ENCODE measurements around the gene RTN4.

RTN4 gene

DNA sequence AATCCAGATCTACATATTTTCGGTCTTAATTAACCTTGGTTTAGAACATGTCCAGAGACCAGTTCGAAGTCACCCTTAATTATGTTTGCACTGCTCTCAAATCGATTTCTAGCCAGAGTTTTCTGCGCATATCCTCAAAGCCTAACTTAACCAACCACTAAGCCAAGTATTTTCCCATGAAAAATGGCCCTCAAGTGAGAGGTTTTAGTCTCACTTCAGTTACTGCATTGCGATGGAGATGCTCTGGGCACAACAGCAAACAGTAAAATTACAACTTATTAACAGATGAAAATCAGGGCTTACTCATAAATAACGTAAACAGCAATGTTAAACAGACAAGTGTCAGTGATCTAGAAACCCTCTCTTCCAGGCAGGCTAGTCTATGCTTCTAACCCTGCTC is 4.5 kb downstream of the RTN4 start:
- Histone ChIP-seq H3K9me2 (ENCODE audit: low read depth, low read length) (no peaks in the 10 kb centered on the region), H3K4me1 (ENCODE audit: insufficient read depth, low read length, severe bottlenecking) (peaks cover 33% of the 10 kb centered on the region), H2AFZ (ENCODE audit: low read length) (no peak overlapping the region), H3K9me3 (ENCODE audit: low read length) (no peaks in the 10 kb centered on the region), H3K27me3 (ENCODE audit: insufficient read depth, low read length) (no peaks in the 10 kb centered on the region), H3K4me2 (ENCODE audit: low read length) (no peak overlapping the region), H4K20me1 (ENCODE audit: insufficient read depth, low read length) (no peaks in the 10 kb centered on the region), H3K36me3 (ENCODE audit: insufficient read depth, low read length) (no peaks in the 10 kb centered on the region), H3K79me2 (ENCODE audit: insufficient read depth, low read length) (peaks cover 74% of the 10 kb centered on the region), H3K27ac (ENCODE audit: low read depth, low read length, poor library complexity, severe bottlenecking) (no peak overlapping the region), H3K9ac (ENCODE audit: low read length) (no peak overlapping the region), H3K4me3 (ENCODE audit: low read depth, low read length, poor library complexity, severe bottlenecking) (no peak overlapping the region), H3F3A (ENCODE audit: insufficient read depth, low read length) (no peaks in the 10 kb centered on the region)
- no peak for TF ChIP-seq EZH2 (IDR thresholded peaks at IDR 0.05; ENCODE audit: borderline replicate concordance, low read length)
- TF ChIP-seq, protein P1, sequence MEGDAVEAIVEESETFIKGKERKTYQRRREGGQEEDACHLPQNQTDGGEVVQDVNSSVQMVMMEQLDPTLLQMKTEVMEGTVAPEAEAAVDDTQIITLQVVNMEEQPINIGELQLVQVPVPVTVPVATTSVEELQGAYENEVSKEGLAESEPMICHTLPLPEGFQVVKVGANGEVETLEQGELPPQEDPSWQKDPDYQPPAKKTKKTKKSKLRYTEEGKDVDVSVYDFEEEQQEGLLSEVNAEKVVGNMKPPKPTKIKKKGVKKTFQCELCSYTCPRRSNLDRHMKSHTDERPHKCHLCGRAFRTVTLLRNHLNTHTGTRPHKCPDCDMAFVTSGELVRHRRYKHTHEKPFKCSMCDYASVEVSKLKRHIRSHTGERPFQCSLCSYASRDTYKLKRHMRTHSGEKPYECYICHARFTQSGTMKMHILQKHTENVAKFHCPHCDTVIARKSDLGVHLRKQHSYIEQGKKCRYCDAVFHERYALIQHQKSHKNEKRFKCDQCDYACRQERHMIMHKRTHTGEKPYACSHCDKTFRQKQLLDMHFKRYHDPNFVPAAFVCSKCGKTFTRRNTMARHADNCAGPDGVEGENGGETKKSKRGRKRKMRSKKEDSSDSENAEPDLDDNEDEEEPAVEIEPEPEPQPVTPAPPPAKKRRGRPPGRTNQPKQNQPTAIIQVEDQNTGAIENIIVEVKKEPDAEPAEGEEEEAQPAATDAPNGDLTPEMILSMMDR (IDR thresholded peaks at IDR 0.05; ENCODE audit: low read length): no peak

DNA sequence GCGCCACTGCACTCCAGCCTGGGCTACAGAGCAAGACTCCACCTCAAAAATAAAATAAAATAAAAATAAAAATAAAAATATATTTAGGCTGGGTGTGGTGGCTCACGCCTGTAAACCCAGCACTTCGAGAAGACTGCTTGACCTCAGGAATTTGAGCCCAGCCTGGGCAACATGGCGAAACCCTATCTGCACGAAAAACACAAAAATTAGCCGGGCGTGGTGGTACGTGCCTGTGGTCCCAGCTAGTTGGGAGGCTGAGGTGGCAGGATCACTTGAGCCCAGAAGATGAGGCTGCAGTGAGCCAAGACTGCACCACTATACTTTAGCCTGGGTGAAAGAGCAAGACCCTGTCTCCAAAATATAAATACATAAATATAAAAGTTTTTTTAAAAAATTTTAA is 6.4 kb downstream of the RTN4 start:
- 0 out of 2 replicates have a peak, but pooled peaks cover 2% of the 10 kb centered on the region for H3K9me3 ChIP-seq (ENCODE audit: low read length)
- no peak overlapping the region for H3K4me2 ChIP-seq (ENCODE audit: low read length)
- no peaks in the 10 kb centered on the region for H3K27me3 ChIP-seq (ENCODE audit: insufficient read depth, low read length)
- no peaks in the 10 kb centered on the region for H3K9me2 ChIP-seq (ENCODE audit: low read depth, low read length)
- no peaks in the 10 kb centered on the region for H4K20me1 ChIP-seq (ENCODE audit: insufficient read depth, low read length)
- H3K4me3 ChIP-seq (ENCODE audit: low read depth, low read length, poor library complexity, severe bottlenecking): no peak overlapping the region
- no peak overlapping the region for H3K9ac ChIP-seq (ENCODE audit: low read length)
- H2AFZ ChIP-seq (ENCODE audit: low read length): no peak overlapping the region
- peaks cover 33% of the 10 kb centered on the region for H3K4me1 ChIP-seq (ENCODE audit: insufficient read depth, low read length, severe bottlenecking)
- no peak for TF ChIP-seq EZH2 (IDR thresholded peaks at IDR 0.05; ENCODE audit: borderline replicate concordance, low read length)
- TF ChIP-seq, protein P1 (IDR thresholded peaks at IDR 0.05; ENCODE audit: low read length): no peak
- no peaks in the 10 kb centered on the region for H3F3A ChIP-seq (ENCODE audit: insufficient read depth, low read length)
- H3K79me2 ChIP-seq (ENCODE audit: insufficient read depth, low read length): peaks cover 91% of the 10 kb centered on the region
- H3K27ac ChIP-seq (ENCODE audit: low read depth, low read length, poor library complexity, severe bottlenecking): no peak overlapping the region
- H3K36me3 ChIP-seq (ENCODE audit: insufficient read depth, low read length): peaks cover 2% of the 10 kb centered on the region; the same call in 1 of the 2 replicates

DNA sequence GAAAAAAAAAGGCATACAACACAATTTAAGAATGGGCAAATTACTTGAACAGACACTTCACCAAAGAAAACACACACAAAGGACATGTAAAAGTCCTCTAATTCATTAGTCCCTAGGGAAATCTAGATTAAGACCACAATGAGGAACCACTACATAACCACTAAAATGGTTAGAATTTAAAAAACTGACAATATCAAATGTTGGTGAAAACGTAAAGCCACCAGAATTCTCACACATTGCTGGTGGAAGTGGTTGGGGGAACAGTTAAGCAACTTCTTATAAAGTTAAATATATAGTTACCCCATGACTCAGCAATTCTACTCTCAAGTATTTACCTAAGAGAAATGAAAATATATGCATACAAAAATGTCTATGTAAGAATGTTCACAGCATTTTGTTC is 11.8 kb downstream of the RTN4 start:
- Histone ChIP-seq H3F3A (ENCODE audit: insufficient read depth, low read length) (no peaks in the 10 kb centered on the region), H3K79me2 (ENCODE audit: insufficient read depth, low read length) (peaks cover 92% of the 10 kb centered on the region), H4K20me1 (ENCODE audit: insufficient read depth, low read length) (no peaks in the 10 kb centered on the region), H3K4me1 (ENCODE audit: insufficient read depth, low read length, severe bottlenecking) (peaks cover 19% of the 10 kb centered on the region), H3K9me3 (ENCODE audit: low read length) (0 out of 2 replicates have a peak, but pooled peaks cover 8% of the 10 kb centered on the region), H2AFZ (ENCODE audit: low read length) (no peak overlapping the region), H3K9ac (ENCODE audit: low read length) (no peak overlapping the region), H3K27me3 (ENCODE audit: insufficient read depth, low read length) (no peaks in the 10 kb centered on the region), H3K9me2 (ENCODE audit: low read depth, low read length) (no peaks in the 10 kb centered on the region), H3K4me2 (ENCODE audit: low read length) (no peak overlapping the region), H3K36me3 (ENCODE audit: insufficient read depth, low read length) (peaks cover 8% of the 10 kb centered on the region; the same call in 1 of the 2 replicates), H3K4me3 (ENCODE audit: low read depth, low read length, poor library complexity, severe bottlenecking) (no peak overlapping the region), H3K27ac (ENCODE audit: low read depth, low read length, poor library complexity, severe bottlenecking) (no peak overlapping the region)
- TF ChIP-seq, protein P1 (IDR thresholded peaks at IDR 0.05; ENCODE audit: low read length): no peak
- TF ChIP-seq EZH2 (IDR thresholded peaks at IDR 0.05; ENCODE audit: borderline replicate concordance, low read length): no peak
